Measurements from ENCODE around the gene TPT1. TPM values are rescaled to one million over a fixed set of nuclear protein-coding genes. Genes with fewer than 3 reads are reported as not detected.

TPT1 gene
- total RNA-seq, 1 experiment from 2014 or later = 671 TPM

DNA sequence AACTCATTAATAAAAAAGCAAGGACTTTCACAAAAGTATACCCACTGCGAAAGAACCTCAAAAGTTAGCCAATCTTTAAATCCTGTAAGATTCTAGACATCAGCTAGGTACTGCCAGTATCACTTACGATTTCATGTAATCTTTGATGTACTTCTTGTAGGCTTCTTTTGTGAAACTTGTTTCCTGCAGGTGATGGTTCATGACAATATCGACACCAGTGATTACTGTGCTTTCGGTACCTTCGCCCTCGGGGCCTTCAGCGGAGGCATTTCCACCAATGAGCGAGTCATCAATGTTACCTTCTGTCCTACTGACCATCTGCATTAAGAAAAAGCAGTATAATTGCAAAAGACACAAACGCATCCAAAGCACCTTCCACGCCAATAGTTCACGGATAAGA is 1.1 kb downstream of the TPT1 start:
- DNase-seq (ENCODE audit: low read depth) = no peak
- in situ Hi-C loops (cut with HindIII; ENCODE audit: low pct_unique_long_range_greater_than_20kb, low sequenced_read_pairs) = no loop called here

DNA sequence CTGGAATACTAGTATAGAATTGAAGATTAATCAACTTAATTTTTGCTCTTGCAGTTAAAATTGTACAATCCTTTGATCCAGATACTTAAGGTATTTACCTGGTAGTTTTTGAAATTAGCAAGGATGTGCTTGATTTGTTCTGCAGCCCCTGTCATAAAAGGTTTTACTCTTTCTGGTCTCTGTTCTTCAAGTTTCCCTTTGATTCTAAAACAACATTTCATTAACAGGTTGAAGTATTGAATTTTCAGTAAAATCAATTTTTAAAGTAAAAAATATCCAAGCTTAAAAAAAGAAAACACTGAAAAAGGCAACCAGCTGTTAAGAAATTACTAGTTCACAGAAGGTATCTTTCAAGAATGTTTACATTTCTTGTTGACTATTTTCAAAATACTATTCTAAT is 1.6 kb downstream of the TPT1 start:
- no peak for DNase-seq (ENCODE audit: low read depth)
- in situ Hi-C loops (cut with HindIII; ENCODE audit: low pct_unique_long_range_greater_than_20kb, low sequenced_read_pairs) = no loop called here

DNA sequence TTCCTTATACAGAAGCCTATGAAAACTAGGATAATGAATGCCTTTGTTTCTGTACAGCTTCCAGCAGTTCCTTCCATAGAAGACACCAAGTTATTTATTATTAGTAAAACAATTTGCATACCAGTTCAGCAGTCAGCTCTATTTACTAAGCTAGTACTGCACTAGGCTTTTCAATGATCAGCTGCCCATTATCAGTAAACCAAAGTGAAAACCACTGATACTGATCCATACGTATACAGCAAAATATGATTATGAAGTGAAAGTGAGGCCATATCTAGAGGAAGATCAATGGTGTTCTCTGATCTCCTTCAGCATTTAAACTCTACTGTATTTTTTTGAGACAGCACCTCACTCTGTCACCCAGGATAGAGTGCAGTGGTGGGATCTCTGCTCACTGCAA is 3.2 kb downstream of the TPT1 start:
- DNase-seq (ENCODE audit: low read depth) = no peak
- in situ Hi-C loops (cut with HindIII; ENCODE audit: low pct_unique_long_range_greater_than_20kb, low sequenced_read_pairs) = no loop called here

DNA sequence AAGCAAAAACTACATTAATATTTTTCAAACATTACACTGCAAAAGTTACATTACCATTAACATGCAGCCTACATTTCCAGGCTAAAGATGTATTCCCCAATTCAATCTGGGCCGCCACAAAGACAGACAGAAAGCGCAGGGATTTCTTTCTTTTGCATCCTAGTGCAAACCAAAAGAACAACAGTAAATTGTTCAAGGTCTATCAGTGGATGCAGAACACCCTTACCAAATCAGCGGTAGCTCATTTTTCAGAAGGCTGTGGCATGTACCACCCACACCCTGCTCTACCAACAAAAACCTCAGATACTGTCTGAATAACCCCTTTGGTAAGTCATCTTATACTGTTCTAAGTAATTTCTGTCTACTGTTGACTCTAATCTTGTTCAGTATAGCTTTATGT is 3.6 kb downstream of the TPT1 start:
- no peak for DNase-seq (ENCODE audit: low read depth)
- in situ Hi-C loops (cut with HindIII; ENCODE audit: low pct_unique_long_range_greater_than_20kb, low sequenced_read_pairs) = no loop called here

DNA sequence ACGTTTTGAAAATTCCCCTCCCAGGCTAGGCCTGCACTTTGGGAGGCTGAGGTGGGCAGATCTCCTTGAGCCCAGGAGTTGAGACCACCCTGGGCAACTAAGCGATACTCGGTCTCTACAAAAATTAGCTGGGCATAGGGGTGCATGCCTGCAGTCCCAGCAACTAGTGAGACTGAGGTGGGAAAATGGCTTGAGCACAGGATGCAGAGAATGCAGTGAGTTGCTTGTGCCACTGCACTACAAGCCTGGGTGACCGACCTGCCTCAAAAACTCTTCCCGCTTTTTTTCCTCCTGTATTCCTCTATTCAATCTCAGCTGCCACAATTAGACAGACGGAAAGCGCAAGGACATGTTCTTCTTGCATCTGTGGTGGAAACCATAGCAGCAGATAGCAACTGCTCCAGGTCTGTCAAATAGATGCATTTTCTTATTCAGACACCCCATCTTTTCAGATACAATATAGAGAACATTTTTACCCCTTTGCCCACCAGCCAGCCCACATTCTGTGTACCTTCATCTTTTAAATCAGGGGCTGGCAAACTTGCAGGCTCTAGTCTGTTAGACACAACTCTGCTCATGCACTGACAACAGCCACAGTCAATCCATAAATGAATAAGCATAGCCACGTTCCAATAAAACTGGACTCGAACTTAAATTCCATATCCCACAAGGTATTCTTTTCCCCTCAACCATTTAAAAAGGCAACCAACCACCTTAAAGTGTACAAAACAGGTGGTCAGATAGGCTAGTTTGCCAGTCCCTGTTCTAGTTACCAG is 4.8 kb downstream of the TPT1 start:
- in situ Hi-C loops (cut with HindIII; ENCODE audit: low pct_unique_long_range_greater_than_20kb, low sequenced_read_pairs) = no loop called here
- DNase-seq (ENCODE audit: low read depth) = peak; percentile 16

DNA sequence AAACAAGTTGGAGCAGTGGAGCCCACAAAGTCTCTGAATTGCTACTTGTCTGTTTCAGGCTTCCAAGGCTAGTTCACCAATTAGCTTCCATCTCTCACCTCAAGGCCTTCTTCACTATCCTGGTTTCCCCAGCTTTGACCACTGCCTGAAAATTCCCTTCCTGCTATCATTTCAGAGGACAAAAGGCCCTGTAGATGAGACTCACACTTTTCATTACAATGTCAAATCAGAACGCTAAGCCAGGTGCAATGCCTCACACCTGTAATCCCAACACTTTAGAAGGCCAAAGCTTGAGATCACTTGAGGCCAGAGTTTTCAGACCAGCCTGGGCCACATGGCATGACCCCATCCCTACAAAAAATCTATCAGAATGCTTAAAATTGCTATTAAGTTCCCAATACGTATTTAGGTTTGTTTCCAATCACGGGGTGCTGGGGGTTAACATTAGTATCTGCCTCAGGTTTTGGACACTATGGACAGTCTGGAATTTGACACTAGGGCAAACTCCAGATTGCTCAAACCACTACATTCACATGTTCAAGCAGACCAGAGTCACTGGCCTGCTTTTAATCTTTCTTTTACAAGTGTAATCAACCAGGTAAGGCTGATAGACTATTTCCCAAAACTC is 5.5 kb downstream of the TPT1 start:
- no peak for DNase-seq (ENCODE audit: low read depth)
- in situ Hi-C loops (cut with HindIII; ENCODE audit: low pct_unique_long_range_greater_than_20kb, low sequenced_read_pairs) = no loop called here

DNA sequence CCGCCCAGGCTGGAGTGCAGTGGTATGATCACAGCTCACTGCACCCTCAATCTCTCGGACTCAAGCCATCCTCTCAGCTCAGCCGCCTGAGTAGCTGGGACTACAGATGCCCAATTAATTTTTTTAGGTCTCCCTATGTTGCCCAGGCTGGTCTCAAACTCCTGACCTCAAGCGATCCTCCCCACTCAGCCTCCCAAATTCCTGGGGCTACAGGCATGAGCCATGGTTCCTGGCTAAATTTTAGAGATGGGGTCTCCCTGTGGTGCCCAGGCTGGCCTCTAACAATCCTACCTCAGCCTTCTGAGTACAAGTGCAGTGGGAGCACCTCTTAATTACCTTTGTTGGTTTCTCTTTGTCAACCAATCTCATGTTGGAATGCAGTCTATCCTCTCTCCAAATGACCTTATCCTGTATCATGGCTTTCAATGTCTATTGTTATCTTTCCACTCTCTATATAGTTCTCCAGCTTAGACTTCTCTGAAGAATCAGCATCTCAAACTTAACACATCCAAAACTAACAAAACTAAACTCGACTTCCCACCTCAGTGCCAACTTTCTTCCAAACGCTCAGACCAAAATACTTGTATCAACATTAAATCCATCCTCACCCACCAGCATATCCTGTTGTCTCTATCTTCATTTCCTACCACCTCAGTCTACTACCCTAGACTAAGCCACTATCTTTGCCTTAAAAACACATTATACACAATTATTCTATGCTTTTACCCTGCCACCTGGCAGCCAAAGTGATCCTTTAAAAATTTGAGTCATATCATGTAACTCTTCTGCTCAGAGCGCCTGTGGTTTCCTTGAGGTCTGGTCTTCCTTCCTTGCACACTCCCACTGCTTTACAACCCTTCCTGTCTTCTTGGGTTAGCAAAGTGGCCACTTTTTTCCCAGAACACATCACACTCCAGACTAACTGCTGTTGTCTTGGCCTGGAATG is 6.7 kb downstream of the TPT1 start:
- no peak for DNase-seq (ENCODE audit: low read depth)
- in situ Hi-C loops (cut with HindIII; ENCODE audit: low pct_unique_long_range_greater_than_20kb, low sequenced_read_pairs) = no loop called here

DNA sequence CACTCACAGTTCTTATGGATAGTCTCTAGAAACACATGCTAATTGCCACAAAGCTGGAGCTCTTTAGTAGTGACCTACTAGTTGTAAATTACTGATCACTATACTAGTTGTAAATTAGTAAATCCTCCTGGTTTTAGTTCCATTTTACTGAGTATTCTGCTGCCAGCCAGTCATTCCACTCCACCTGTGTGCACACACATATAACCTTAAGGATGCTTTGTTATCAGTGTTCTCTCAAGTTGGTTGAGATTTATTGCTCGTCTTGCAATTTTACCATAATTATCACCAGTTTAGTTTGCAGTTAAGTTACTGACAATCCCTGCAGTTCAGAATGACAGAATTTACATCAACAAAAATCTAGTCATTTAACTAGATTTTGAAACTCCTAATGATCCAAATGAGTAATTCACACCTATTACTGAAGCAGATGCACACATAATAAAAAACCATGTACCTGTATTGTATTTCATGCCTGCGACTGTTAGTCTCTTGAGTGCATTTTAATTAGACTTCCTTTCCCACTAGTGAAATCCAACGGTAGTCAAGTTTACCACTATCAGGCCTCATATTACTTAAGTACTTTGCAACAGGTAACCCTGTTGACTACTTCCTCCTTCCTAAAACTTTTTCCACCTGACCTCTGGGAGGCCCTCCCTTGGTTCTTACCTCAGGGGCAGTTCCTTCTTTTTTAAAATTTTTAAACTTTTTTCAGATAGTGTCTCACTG is 7.6 kb downstream of the TPT1 start:
- DNase-seq (ENCODE audit: low read depth) = no peak
- in situ Hi-C loops (cut with HindIII; ENCODE audit: low pct_unique_long_range_greater_than_20kb, low sequenced_read_pairs) = no loop called here

DNA sequence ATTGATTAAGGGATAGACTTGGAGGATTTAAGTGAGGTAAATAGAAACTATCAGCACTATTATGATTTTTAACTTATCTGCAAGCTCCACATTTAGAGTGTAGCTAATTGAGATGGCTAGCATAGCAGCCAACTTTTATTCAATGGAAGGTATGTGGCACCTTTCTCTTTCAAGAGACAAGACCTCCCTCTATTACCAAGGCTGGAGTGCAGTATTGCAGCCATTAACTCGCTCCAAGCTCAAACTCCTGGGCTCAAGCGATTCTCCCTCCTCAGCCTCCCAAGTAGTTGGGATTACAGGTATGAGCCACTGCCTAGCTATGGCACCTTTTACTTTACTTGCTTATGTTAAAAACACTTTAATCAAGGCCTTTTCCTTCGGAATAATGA is 8.2 kb downstream of the TPT1 start:
- no peak for DNase-seq (ENCODE audit: low read depth)

DNA sequence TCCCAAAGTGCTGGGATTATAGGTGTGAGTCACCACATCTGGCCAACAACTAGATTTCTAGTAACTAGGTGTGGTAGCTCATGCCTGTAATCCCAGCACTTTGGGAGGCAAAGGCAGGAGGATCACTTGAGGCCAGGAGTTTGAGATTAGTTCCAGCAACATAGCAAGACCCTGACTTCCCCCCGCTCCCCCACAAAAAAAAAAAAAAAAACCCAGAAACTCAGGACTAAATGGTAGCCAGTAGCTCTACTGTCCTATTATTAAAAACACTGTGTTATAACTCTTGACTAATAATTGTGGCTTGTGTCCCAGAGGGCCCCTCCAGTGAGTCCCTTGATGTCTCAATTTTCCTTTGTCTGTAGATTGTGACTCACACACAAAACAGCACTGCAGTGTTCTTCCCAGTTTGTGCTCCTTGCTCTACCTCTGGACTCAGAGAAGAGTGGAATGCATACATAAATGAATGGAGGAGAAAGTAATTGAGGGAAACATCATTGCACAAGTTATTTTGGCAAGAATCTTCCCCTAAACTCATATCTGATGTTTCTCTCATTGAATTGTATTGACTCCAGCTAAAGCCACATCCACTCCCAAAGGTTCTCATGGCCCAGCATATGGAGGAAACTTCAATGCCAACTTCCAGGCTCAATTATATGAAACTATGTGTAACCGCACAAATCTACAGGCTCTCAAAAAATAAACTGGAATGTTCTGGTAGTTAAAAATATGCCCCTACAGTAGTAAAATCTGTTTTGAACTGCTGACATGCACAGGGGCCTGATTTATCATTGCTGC is 8.8 kb downstream of the TPT1 start:
- in situ Hi-C loops (cut with HindIII; ENCODE audit: low pct_unique_long_range_greater_than_20kb, low sequenced_read_pairs) = no loop called here

More for the DNA sequence above, 8.2 kb downstream of the TPT1 start:
- in situ Hi-C loops (cut with HindIII; ENCODE audit: low pct_unique_long_range_greater_than_20kb, low sequenced_read_pairs) = no loop called here

DNA sequence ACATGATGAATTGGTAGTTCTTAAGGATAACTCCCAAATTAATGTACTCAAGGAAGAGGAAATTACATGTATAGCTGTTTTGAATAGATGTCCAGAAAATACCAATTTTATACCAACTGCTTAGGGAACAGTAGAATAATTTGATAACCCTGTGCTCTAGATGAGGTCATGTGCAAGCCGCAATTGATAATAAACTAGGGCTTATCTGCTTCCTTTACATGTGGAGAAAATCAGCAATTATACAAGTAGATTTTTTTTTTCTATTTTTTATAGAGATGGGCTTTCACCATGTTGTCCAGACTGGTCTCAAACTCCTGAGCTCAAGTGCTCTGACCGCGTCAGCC is 9.3 kb downstream of the TPT1 start:
- no peak for DNase-seq (ENCODE audit: low read depth)
- in situ Hi-C loops (cut with HindIII; ENCODE audit: low pct_unique_long_range_greater_than_20kb, low sequenced_read_pairs) = no loop called here

More for the DNA sequence above, 8.8 kb downstream of the TPT1 start:
- DNase-seq (ENCODE audit: low read depth) = no peak

DNA sequence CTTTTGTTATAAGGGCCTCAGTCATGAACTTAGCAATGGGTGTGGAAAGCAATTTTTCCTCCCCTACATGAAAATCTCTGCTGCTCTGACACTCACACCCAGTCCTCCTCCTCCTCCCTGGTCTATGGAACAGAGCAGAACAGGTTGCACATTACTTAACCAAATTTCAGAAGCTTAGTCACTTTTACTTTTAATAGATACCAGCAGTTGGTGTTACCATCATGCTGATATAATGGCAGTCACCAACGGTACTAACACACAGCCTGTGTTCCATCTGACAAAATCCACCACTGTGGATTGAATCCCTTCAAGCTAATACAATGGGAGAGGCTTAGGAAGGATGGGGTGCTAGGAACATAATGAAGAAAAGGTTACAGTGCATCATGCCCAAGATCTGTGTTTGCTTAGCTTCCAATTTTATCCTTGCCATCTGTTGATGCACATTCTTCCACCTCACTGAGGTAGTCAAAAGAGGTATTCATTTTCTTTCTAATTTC is 9.8 kb downstream of the TPT1 start:
- in situ Hi-C loops (cut with HindIII; ENCODE audit: low pct_unique_long_range_greater_than_20kb, low sequenced_read_pairs) = no loop called here
- no peak for DNase-seq (ENCODE audit: low read depth)

DNA sequence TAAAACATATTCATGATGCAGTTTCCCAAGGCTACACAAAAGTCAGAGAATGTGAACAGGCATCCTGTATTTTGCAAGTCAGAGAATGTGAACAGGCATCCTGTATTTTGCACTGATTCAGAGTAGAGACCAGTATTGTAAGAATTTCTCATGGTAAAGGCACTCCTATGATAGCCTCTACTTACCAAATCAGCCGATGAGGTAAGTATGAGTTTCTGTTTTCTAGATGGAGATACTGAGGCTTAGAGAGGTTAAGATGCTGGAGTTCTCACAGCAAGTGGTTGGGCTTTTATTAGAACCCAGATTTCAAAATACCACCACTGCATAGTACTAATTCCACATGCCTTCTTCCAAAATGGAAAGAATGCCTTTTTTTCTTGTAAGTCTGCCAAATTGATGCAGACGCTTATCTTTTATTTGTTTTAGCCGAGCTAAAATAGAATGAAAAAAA is 12.3 kb downstream of the TPT1 start:
- no peak for DNase-seq (ENCODE audit: low read depth)
- in situ Hi-C loops (cut with HindIII; ENCODE audit: low pct_unique_long_range_greater_than_20kb, low sequenced_read_pairs) = no loop called here

DNA sequence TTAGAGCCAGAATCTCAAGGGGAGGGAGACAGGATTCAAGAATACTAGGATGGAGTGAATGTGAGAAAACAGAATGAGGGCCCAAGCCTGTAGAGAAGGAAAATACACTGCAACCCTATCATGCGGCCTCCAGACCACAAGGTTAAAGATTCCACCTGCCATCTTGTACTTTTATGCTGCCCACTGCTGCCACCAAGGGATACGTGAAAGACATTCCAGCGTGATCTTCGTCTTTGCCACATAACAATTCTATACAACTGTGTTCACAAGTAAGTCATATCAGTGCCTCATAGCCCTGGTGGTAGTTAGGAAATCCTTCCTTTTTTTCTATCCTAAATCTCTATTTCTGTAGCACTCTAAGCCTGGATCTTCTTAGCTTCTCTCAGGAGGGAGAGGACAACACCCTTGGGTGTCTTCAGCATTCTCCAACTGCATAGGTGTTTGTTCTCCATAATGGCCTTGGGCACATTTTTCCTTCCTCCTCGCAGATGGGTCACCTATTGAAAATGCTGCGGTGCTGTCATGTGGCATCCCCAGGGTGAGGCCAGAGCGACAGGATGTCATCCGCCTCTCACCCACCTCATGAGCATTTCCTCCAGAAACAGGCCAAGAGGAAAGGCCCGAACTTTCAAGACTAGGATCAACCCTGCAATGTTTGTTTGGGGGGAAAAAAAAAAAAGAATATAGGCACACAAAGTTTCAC is 13.6 kb downstream of the TPT1 start:
- no peak for DNase-seq (ENCODE audit: low read depth)
- in situ Hi-C loops (cut with HindIII; ENCODE audit: low pct_unique_long_range_greater_than_20kb, low sequenced_read_pairs) = no loop called here

DNA sequence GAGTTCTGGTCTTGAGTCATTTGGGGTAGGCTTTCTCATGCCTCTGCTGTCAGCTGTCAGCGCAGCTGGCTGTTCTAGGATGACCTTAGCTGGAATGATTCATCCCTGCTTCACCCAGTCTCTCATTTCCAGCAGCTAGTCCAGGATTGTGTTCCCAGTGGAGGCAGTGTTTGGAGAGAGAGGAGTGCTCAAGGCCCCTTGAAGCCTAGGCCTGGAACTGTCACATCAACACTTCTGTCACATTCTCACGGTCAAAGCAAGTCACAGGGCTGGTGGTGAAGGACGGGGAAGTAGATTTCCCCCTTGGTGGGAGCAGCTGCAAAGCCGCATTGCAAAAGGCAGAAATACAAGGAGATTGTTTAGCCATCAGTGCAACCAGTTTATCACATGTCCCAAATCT is 15.2 kb downstream of the TPT1 start:
- in situ Hi-C loops (cut with HindIII; ENCODE audit: low pct_unique_long_range_greater_than_20kb, low sequenced_read_pairs) = no loop called here
- peak; percentile 38 for DNase-seq (ENCODE audit: low read depth)

DNA sequence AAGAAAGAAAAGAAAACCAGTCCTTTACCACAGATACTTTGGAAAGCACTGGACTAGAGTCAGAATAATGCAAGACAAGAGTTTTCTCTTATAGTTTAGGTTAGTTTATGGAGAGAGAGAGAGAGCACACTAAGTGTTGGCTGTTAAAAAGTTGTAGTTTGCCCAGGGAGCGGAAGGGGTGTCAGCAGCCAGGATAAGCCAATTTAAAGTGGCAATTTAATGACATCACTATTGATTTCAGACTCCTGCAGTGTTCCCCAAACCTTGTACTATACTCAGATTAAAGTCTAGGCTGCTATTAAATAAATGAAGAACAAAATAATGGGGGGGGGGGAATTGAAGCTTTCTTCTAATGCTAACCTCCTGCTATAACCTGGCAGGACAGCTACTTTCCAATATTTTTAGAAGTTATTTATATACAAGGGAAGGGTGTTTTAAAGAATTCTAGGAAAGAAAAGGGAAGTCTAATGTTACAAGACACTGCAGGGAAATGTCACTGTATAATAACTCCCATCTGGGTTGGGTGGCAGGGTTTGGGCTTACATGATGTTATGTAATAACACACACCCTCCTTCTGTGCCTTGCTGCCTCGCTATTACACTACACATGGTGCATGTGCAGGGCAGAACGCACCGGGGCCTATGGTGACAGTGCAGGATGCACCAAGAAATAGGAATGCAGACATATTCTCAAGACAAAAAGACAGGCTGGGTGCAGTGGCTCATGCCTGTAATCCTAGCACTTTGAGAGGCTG is 19.9 kb downstream of the TPT1 start:
- no peak for DNase-seq (ENCODE audit: low read depth)
- in situ Hi-C loops (cut with HindIII; ENCODE audit: low pct_unique_long_range_greater_than_20kb, low sequenced_read_pairs) = no loop called here
